NB4 (cell line): ENCODE results near the gene PVR.

Experiments used
- CTCF ChIP-seq: IDR thresholded peaks from one replicate; pipeline ENCODE4 v1.5.1; 2012; ENCODE audit warnings: low read depth, low read length
- MAX ChIP-seq: IDR thresholded peaks from 2 replicates; pipeline ENCODE4 v1.6.1; 2011; ENCODE audit warnings: low read depth, low read length

- TF ChIP-seq CTCF (no peak), MAX (no peak)
Observed at GRCh38 chr19:44680536-44680935, 36.8 kb downstream of the PVR start.
